SU-DHL-6 (cell line): ENCODE measurements around the gene ZC3HAV1L.

ENCODE experiments used
- H2AFZ ChIP-seq: fragments of 200-600 bp; sonication (generic); 2 replicates; pipeline ENCODE4 v1.6.1; 2014; ENCODE audit warnings: low read depth, mild to moderate bottlenecking, moderate library complexity, mixed read lengths, antibody characterized with exemption, low read length; ENCODE audit not compliant: severe bottlenecking
- H3F3A ChIP-seq: fragments of 200-600 bp; shearing (Covaris generic); 2 replicates; pipeline ENCODE4 v1.6.0; 2016; ENCODE audit warnings: antibody characterized with exemption, mild to moderate bottlenecking; ENCODE audit not compliant: insufficient read depth
- H3K27ac ChIP-seq: fragments of 200-600 bp; sonication (generic); 2 replicates; pipeline ENCODE4 v1.5.1; 2016; ENCODE audit warnings: low read depth, mild to moderate bottlenecking, low read length, moderate library complexity, mixed read lengths
- H3K27me3 ChIP-seq: fragments of 200-600 bp; sonication (generic), shearing (Covaris generic); 2 replicates; pipeline ENCODE4 v1.6.0; 2014; ENCODE audit warnings: mild to moderate bottlenecking, low read length
- H3K36me3 ChIP-seq: fragments of 200-600 bp; sonication (generic); 2 replicates; pipeline ENCODE4 v1.6.1; 2014; ENCODE audit warnings: mild to moderate bottlenecking, low read length, mixed read lengths
- H3K4me2 ChIP-seq: fragments of 300-600, 200-600 bp; shearing (Covaris generic), sonication (generic); 2 replicates; pipeline ENCODE4 v1.6.0; 2014; ENCODE audit warnings: low read length, low read depth, mild to moderate bottlenecking; ENCODE audit not compliant: poor library complexity, severe bottlenecking
- H3K4me3 ChIP-seq: fragments of 200-600 bp; sonication (generic); 2 replicates; pipeline ENCODE4 v1.5.1; 2014; ENCODE audit warnings: antibody characterized with exemption, low read length, mild to moderate bottlenecking, mixed read lengths; ENCODE audit not compliant: insufficient read depth, poor library complexity, severe bottlenecking
- H3K79me2 ChIP-seq: fragments of 200-600 bp; sonication (generic); 2 replicates; pipeline ENCODE4 v1.6.1; 2014; ENCODE audit warnings: mild to moderate bottlenecking, low read length, moderate library complexity; ENCODE audit not compliant: insufficient read depth
- H3K9ac ChIP-seq: fragments of 200-600 bp; sonication (generic); 2 replicates; pipeline ENCODE4 v1.7.0; 2014; ENCODE audit warnings: mild to moderate bottlenecking, low read length
- H3K9me2 ChIP-seq: fragments of 200-600 bp; sonication (generic); replicated peaks from 2 replicates; pipeline ENCODE4 v1.6.1; 2014; ENCODE audit warnings: low read length; ENCODE audit not compliant: insufficient read depth
- H3K9me3 ChIP-seq: fragments of 200-600 bp; sonication (generic); 2 replicates; pipeline ENCODE4 v1.6.1; 2014; ENCODE audit warnings: low read length, mixed read lengths; ENCODE audit not compliant: insufficient read depth
- H4K20me1 ChIP-seq: fragments of 200-600 bp; sonication (generic); 2 replicates; pipeline ENCODE4 v1.6.1; 2014; ENCODE audit warnings: low read depth, mild to moderate bottlenecking, antibody characterized with exemption, low read length, moderate library complexity, mixed read lengths
- CTCF ChIP-seq: fragments of 200-600 bp; sonication (generic); IDR thresholded peaks from one replicate; pipeline ENCODE4 v1.5.1; 2017; ENCODE audit warnings: antibody characterized with exemption, mild to moderate bottlenecking, low read length, moderate library complexity; ENCODE audit not compliant: insufficient read depth, poor library complexity, severe bottlenecking
- EZH2phosphoT487 ChIP-seq: fragments of 200-600 bp; sonication (generic), shearing (Covaris generic); conservative IDR thresholded peaks from 2 replicates; pipeline ENCODE4 v1.6.1; 2018; ENCODE audit warnings: mild to moderate bottlenecking, antibody characterized with exemption, low read length, moderate library complexity, mixed read lengths

Gene ZC3HAV1L

GRCh38 chr7:139060695-139061237 is 24.9 kb upstream of the ZC3HAV1L start:
- Histone ChIP-seq H3F3A (no peaks in the 10 kb centered on the region), H3K9me2 (no peaks in the 10 kb centered on the region), H3K79me2 (no peaks in the 10 kb centered on the region), H2AFZ (no peak overlapping the region), H3K4me3 (no peak overlapping the region), H3K27me3 (no peaks in the 10 kb centered on the region), H3K36me3 (peaks cover 11% of the 10 kb centered on the region), H3K27ac (no peak overlapping the region), H3K4me2 (no peak overlapping the region), H3K9ac (no peak overlapping the region), H3K9me3 (no peaks in the 10 kb centered on the region), H4K20me1 (no peaks in the 10 kb centered on the region)
- TF ChIP-seq CTCF (no peak), EZH2phosphoT487 (no peak)

GRCh38 chr7:139059905-139060304 is 24.1 kb upstream of the ZC3HAV1L start:
- TF ChIP-seq CTCF (no peak), EZH2phosphoT487 (no peak)
- Histone ChIP-seq H3F3A (no peaks in the 10 kb centered on the region), H3K27me3 (no peaks in the 10 kb centered on the region), H4K20me1 (no peaks in the 10 kb centered on the region), H3K79me2 (no peaks in the 10 kb centered on the region), H3K36me3 (peaks cover 11% of the 10 kb centered on the region), H3K9me2 (no peaks in the 10 kb centered on the region), H3K4me3 (no peak overlapping the region), H3K27ac (no peak overlapping the region), H3K4me2 (no peak overlapping the region), H3K9me3 (no peaks in the 10 kb centered on the region), H3K9ac (no peak overlapping the region), H2AFZ (no peak overlapping the region)

- no peaks in the 10 kb centered on the region for H3K9me2 ChIP-seq
- H3K36me3 ChIP-seq, result peaks cover 10% of the 10 kb centered on the region; the same call in 1 of the 2 replicates
These were observed 23.1 kb upstream of the ZC3HAV1L start for GRCh38 chr7:139058943-139059342.

More at GRCh38 chr7:139058943-139059342, 23.1 kb upstream of the ZC3HAV1L start:
- Histone ChIP-seq H3K79me2 (no peaks in the 10 kb centered on the region), H3K4me2 (no peak overlapping the region), H2AFZ (no peak overlapping the region), H3K9me3 (no peaks in the 10 kb centered on the region), H3K27ac (no peak overlapping the region), H3K27me3 (no peaks in the 10 kb centered on the region), H3K9ac (no peak overlapping the region), H3K4me3 (no peak overlapping the region), H4K20me1 (no peaks in the 10 kb centered on the region), H3F3A (no peaks in the 10 kb centered on the region)
- TF ChIP-seq EZH2phosphoT487 (no peak), CTCF (no peak)
